Esophagus squamous epithelium (tissue), 4 donors: Measurements from ENCODE around the gene ATL2.

Experiments used
- POLR2A ChIP-seq, 4 donors: fragments of 450-650 bp; IDR thresholded peaks; one replicate each; pipeline ENCODE4 v1.6.1; 2017; ENCODE audit warnings: antibody characterized with exemption in 4 of 4, mild to moderate bottlenecking in 4 of 4, moderate library complexity in 3 of 4
- TF ChIP-seq, protein P1 (sequence below), 6 experiments: fragments of 450-650 bp in 4 of 6; fragments of 200-600 bp in 2 of 6; sonication (generic) in 2 of 6; IDR thresholded peaks; one replicate each; pipeline ENCODE4 v1.5.1; 2016 to 2019; ENCODE audit warnings: antibody characterized with exemption in 6 of 6, mild to moderate bottlenecking in 4 of 6, moderate library complexity in 4 of 6

DNA sequence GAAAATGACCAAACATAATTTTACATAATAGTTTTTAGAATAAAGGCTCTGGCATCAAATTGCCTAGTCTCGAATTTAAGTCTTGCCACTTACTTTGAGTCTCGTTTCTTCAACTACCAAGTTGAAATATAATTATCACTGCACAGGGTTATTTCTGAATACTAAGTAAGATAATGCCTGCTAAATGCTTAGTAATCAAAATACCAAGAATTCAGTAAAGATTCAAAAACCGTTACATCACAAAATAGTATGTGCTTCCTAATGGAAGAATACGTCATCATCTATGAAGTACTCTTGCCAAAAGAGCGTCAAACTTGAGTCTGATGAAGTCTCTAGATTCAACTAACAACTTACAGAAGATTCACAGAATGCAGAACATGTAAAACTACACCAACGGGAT is 40.5 kb downstream of the ATL2 start:
- TF ChIP-seq, protein P1, sequence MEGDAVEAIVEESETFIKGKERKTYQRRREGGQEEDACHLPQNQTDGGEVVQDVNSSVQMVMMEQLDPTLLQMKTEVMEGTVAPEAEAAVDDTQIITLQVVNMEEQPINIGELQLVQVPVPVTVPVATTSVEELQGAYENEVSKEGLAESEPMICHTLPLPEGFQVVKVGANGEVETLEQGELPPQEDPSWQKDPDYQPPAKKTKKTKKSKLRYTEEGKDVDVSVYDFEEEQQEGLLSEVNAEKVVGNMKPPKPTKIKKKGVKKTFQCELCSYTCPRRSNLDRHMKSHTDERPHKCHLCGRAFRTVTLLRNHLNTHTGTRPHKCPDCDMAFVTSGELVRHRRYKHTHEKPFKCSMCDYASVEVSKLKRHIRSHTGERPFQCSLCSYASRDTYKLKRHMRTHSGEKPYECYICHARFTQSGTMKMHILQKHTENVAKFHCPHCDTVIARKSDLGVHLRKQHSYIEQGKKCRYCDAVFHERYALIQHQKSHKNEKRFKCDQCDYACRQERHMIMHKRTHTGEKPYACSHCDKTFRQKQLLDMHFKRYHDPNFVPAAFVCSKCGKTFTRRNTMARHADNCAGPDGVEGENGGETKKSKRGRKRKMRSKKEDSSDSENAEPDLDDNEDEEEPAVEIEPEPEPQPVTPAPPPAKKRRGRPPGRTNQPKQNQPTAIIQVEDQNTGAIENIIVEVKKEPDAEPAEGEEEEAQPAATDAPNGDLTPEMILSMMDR (IDR thresholded peaks at IDR 0.05): no peak
- TF ChIP-seq POLR2A (IDR thresholded peaks at IDR 0.05): no peak
